HCT116 (cell line): ENCODE measurements around the gene TMEM121. TPM values are rescaled to one million over a fixed set of nuclear protein-coding genes. Genes with fewer than 3 reads are reported as not detected.

Experiments used
- ATAC-seq: fragments of 200-7000 bp; cut with Tn5 transposase; 2 replicates; pipeline ENCODE4 v1.9.1; 2020; ENCODE audit warnings: mild to moderate bottlenecking, moderate library complexity
- BruUV-seq: library from RNA; stranded (reverse); fragments of 400-500 nt; replicated peaks from 2 replicates; lab custom pipeline; 2021; lab: Mats Ljungman, UMichigan
- CTCF ChIA-PET: fragments of 300-600 bp; sonication (Branson Sonifier 250); formaldehyde crosslinking; loops from one replicate; lab custom pipeline; 2021; ENCODE audit warnings: antibody characterized with exemption; lab: Charles Lee
- POLR2A ChIA-PET: fragments of 300-600, 350-600 bp; sonication (Branson Sonifier 250); formaldehyde crosslinking; loops from one replicate; lab custom pipeline; 2021; ENCODE audit warnings: antibody characterized with exemption; lab: Charles Lee
- RAD21 ChIA-PET, 2 experiments: fragments of 300-600 bp; sonication (Branson Sonifier 250); formaldehyde crosslinking; loops; one replicate each; lab custom pipeline; 2023; ENCODE audit warnings: low total read pairs in 2 of 2; ENCODE audit not compliant: uncharacterized antibody in 2 of 2, unreplicated experiment in 2 of 2, low non-redundant PET in 1 of 2; lab: Charles Lee
- DNase-seq: peaks from one replicate; pipeline ENCODE4 v3.0.0-alpha.2; 2010; ENCODE audit warnings: low read depth, low spot score
- H2AFZ ChIP-seq: fragments of 200-600 bp; shearing (Covaris generic), sonication (generic); 2 replicates; pipeline ENCODE4 v1.6.1; 2017; ENCODE audit warnings: low read depth, mixed run types, mixed read lengths, antibody characterized with exemption, low read length; ENCODE audit not compliant: poor library complexity, severe bottlenecking
- H3K27ac ChIP-seq: 2 replicates; pipeline ENCODE4 v1.5.1; 2012; ENCODE audit warnings: low read depth, low read length
- H3K27me3 ChIP-seq: fragments of 200-600 bp; sonication (generic); 2 replicates; pipeline ENCODE4 v1.6.1; 2016; ENCODE audit warnings: mixed run types, low read length, mixed read lengths; ENCODE audit not compliant: insufficient read depth
- H3K36me3 ChIP-seq, 2 experiments: fragments of 200-500 bp in 1 of 2; fragments of 200-600 bp in 1 of 2; sonication (Bioruptor generic) in 1 of 2; sonication (generic) in 1 of 2; 2 replicates each; pipeline versions ENCODE4 v1.5.1 to v1.6.1; 2014 to 2016; ENCODE audit warnings: low read length in 2 of 2, inconsistent platforms in 1 of 2, mixed read lengths in 1 of 2, mixed run types in 1 of 2; ENCODE audit not compliant: insufficient read depth in 2 of 2, control insufficient read depth in 1 of 2
- H3K4me1 ChIP-seq, 2 experiments: fragments of 200-600 bp in 1 of 2; sonication (generic) in 1 of 2; 2 replicates each; pipeline versions ENCODE4 v1.5.1 to v1.6.1; 2012 to 2017; ENCODE audit warnings: low read length in 2 of 2, inconsistent platforms in 1 of 2, mild to moderate bottlenecking in 1 of 2, mixed read lengths in 1 of 2, mixed run types in 1 of 2, moderate library complexity in 1 of 2; ENCODE audit not compliant: insufficient read depth in 2 of 2, control insufficient read depth in 1 of 2
- H3K4me2 ChIP-seq: fragments of 200-600 bp; sonication (generic); 2 replicates; pipeline ENCODE4 v1.6.1; 2017; ENCODE audit warnings: mixed run types, low read length, mixed read lengths
- H3K4me3 ChIP-seq, 2 experiments: fragments of 200-600 bp in 1 of 2; sonication (generic) in 1 of 2; replicated peaks in 1 of 2; 2 replicates each; pipeline ENCODE4 v1.5.1; 2011 to 2016; ENCODE audit warnings: low read length in 2 of 2, control low read depth in 1 of 2, low read depth in 1 of 2, mild to moderate bottlenecking in 1 of 2, mixed read lengths in 1 of 2, mixed run types in 1 of 2
- H3K79me2 ChIP-seq: fragments of 200-600 bp; sonication (generic); 2 replicates; pipeline ENCODE4 v1.6.1; 2017; ENCODE audit warnings: mild to moderate bottlenecking, mixed run types, low read length, moderate library complexity, mixed read lengths; ENCODE audit not compliant: insufficient read depth
- H3K9ac ChIP-seq: fragments of 200-600 bp; sonication (generic); 2 replicates; pipeline ENCODE4 v1.6.1; 2016; ENCODE audit warnings: low read length, mixed read lengths
- H3K9me2 ChIP-seq: fragments of 200-600 bp; sonication (generic), shearing (Covaris generic); 2 replicates; pipeline ENCODE4 v1.6.1; 2017; ENCODE audit warnings: mixed run types, mild to moderate bottlenecking, moderate library complexity; ENCODE audit not compliant: insufficient read depth
- H3K9me3 ChIP-seq, 2 experiments: fragments of 200-500 bp in 1 of 2; fragments of 200-600 bp in 1 of 2; sonication (Bioruptor generic) in 1 of 2; sonication (generic) in 1 of 2; 2 replicates each; pipeline ENCODE4 v1.6.1; 2014 to 2017; ENCODE audit warnings: low read length in 2 of 2, mixed read lengths in 2 of 2, inconsistent platforms in 1 of 2, low read depth in 1 of 2, mild to moderate bottlenecking in 1 of 2, mixed run types in 1 of 2, moderate library complexity in 1 of 2; ENCODE audit not compliant: control insufficient read depth in 1 of 2, insufficient read depth in 1 of 2
- H4K20me1 ChIP-seq: fragments of 200-600 bp; sonication (generic), shearing (Covaris generic); 2 replicates; pipeline ENCODE4 v1.6.1; 2017; ENCODE audit warnings: mixed run types, mild to moderate bottlenecking, moderate library complexity; ENCODE audit not compliant: insufficient read depth
- CBX3 ChIP-seq: IDR thresholded peaks from 2 replicates; pipeline ENCODE4 v1.6.1; 2012; ENCODE audit warnings: low read depth
- CEBPB ChIP-seq: IDR thresholded peaks from 2 replicates; pipeline ENCODE4 v1.6.1; 2012; ENCODE audit warnings: low read depth
- CTCF ChIP-seq, 3 experiments: fragments of 200-600 bp in 1 of 3; sonication (generic) in 1 of 3; IDR thresholded peaks in 2 of 3; conservative IDR thresholded peaks in 1 of 3; 2 replicates each; pipeline ENCODE4 v1.5.1; 2012 to 2017; ENCODE audit warnings: low read depth in 2 of 3, low read length in 2 of 3, antibody characterized with exemption in 1 of 3, borderline replicate concordance in 1 of 3, control low read depth in 1 of 3, mild to moderate bottlenecking in 1 of 3, mixed read lengths in 1 of 3, mixed run types in 1 of 3, moderate library complexity in 1 of 3; ENCODE audit not compliant: insufficient read depth in 1 of 3
- EZH2phosphoT487 ChIP-seq: fragments of 200-600 bp; IDR thresholded peaks from 2 replicates; pipeline ENCODE4 v1.6.1; 2018; ENCODE audit warnings: antibody characterized with exemption, borderline replicate concordance
- POLR2A ChIP-seq: IDR thresholded peaks from 2 replicates; pipeline ENCODE4 v1.7.0; 2011; ENCODE audit warnings: borderline replicate concordance; ENCODE audit not compliant: insufficient read depth, insufficient read length; ENCODE audit errors: extremely low read depth
- POLR2AphosphoS5 ChIP-seq: IDR thresholded peaks from 2 replicates; pipeline ENCODE4 v1.6.1; 2011; ENCODE audit warnings: mild to moderate bottlenecking, low read depth, low read length, moderate library complexity
- RAD21 ChIP-seq: IDR thresholded peaks from 2 replicates; pipeline ENCODE4 v1.6.1; 2012; ENCODE audit warnings: low read depth, mild to moderate bottlenecking
- REST ChIP-seq: IDR thresholded peaks from 2 replicates; pipeline ENCODE4 v1.6.1; 2012; ENCODE audit warnings: low read depth
- SP1 ChIP-seq: IDR thresholded peaks from 2 replicates; pipeline ENCODE4 v1.6.1; 2012; ENCODE audit warnings: low read depth
- TCF7L2 ChIP-seq: IDR thresholded peaks from 2 replicates; pipeline ENCODE4 v1.7.0; 2011; ENCODE audit warnings: borderline replicate concordance, inconsistent platforms; ENCODE audit not compliant: insufficient read depth, insufficient read length; ENCODE audit errors: extremely low read depth
- ZFX ChIP-seq: fragments of 450-650 bp; IDR thresholded peaks from 2 replicates; pipeline ENCODE4 v1.6.1; 2017
- intact Hi-C: fragments of 100-400 bp; cut with micrococcal nuclease; formaldehyde crosslinking; loops from 2 replicates; pipeline ENCODE4 v1.10.0; 2022
- total RNA-seq: library from RNA; stranded (reverse); gene quantifications from one replicate; pipeline ENCODE4 v1.2.1, GENCODE V29; 2021; ENCODE audit not compliant: unreplicated experiment

The TMEM121 gene
- total RNA-seq, 1 experiment from 2014 or later = 5.5 TPM

- peaks cover 29 to 58% of the 10 kb centered on the region in 2 experiments for H3K4me1 ChIP-seq
- TF ChIP-seq SP1 (no peak), CTCF (IDR thresholded peaks at IDR 0.05 in 2 of 3, conservative IDR thresholded peaks at IDR 0.05 in 1 of 3; ENCODE audit: borderline replicate concordance in 1 of 3, insufficient read depth in 1 of 3, low read depth in 2 of 3, low read length in 2 of 3) (peak in 2 of 3 experiments; percentile 98 to 99; a peak in 4 of 6 replicates), RAD21 (no peak), REST (no peak), TCF7L2 (peak; percentile 37), CEBPB (no peak), ZFX (peak; percentile 28; the same call in 1 of the 2 replicates), CBX3 (no peak), POLR2A (peak; percentile 25), POLR2AphosphoS5 (peak; percentile 72), EZH2phosphoT487 (no peak)
- ATAC-seq = peak; percentile 80
- peak overlapping the region; percentile 99 for H3K9ac ChIP-seq
- no peaks in the 10 kb centered on the region for H3K36me3 ChIP-seq
- ChIA-PET RAD21 (interaction anchor here (1.0 to 2.0 kb wide), 4 partner anchors 9 to 110 kb away, joined by 5 to 16 read pairs (median 8); no protein-coding TSS in a partner anchor), CTCF (interaction anchor here (0.6 to 2.4 kb wide), 15 partner anchors 9 to 508 kb away, joined by 3 to 73 read pairs (median 5); partner anchors contain the start of gene TEDC1), POLR2A (interaction anchor here (2.2 kb wide), 1 partner anchor 10 kb away, joined by 29 read pairs; the partner anchor contains the start of gene TEDC1)
- peak; percentile 55 for DNase-seq
- no peaks in the 10 kb centered on the region for H3K27me3 ChIP-seq
- no peaks in the 10 kb centered on the region for H3K9me2 ChIP-seq
- H3K9me3 ChIP-seq = no peaks in the 10 kb centered on the region
- H3K4me2 ChIP-seq = peak overlapping the region; percentile 100
- H4K20me1 ChIP-seq = no peaks in the 10 kb centered on the region
- H2AFZ ChIP-seq = no peak overlapping the region
- BruUV-seq = no TSS peak
- H3K79me2 ChIP-seq = no peaks in the 10 kb centered on the region
- intact Hi-C loops = loop anchor here (1.0 kb wide), 1 partner anchor 8 kb away; no protein-coding TSS in a partner anchor
- H3K4me3 ChIP-seq = peak overlapping the region; percentile 54 to 77
- peak overlapping the region; percentile 95 for H3K27ac ChIP-seq
Measured at GRCh38 chr14:105480807-105481801, 45.3 kb upstream of the TMEM121 start.
